ENCODE data around the gene COBL. TPM values are rescaled to one million over a fixed set of nuclear protein-coding genes. Genes with fewer than 3 reads are reported as not detected.

Gene COBL
- total and polyA plus RNA-seq, 12 donors = 0.09 to 1.4 (median 0.53) TPM

DNA sequence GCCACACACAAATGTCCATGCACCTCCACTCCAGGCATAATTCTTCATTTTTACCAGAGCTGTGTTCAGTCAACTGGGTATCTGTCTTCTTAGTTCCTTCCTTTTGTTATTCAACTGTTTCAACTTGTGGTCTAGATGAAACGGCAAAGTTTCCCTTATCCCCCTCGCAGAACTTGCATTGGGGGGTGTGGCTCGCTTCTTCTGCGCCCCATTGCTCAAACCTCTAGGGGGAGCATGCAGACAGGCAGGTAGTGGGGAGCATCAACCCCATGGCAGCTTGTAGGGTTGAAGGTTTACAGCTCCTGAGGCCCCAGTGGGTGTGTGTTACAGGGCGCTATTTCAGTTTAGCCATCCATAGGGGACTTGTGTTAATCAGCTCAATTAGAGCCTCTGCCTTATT, 38.3 kb upstream of the COBL start:
- no peaks in the 10 kb centered on the region for H3K27me3 ChIP-seq
- H3K36me3 ChIP-seq (replicated peaks in 1 of 2) = no peaks in the 10 kb centered on the region
- intact Hi-C loops (cut with DNase I) = no loop called here
- no peak for DNase-seq
- TF ChIP-seq CTCF (IDR thresholded peaks at IDR 0.05) (no peak), POLR2A (IDR thresholded peaks at IDR 0.05) (no peak)
- no peak overlapping the region for H3K4me3 ChIP-seq
- H3K27ac ChIP-seq = no peak overlapping the region
- no peaks in the 10 kb centered on the region for H3K4me1 ChIP-seq (replicated peaks in 1 of 2)
- WGBS, 4 donors = 74 to 84% (median 78%) methylated on average over 5 of the region's 5 CpGs
- no peaks in the 10 kb centered on the region for H3K9me3 ChIP-seq (replicated peaks in 1 of 3)

GRCh38 chr7:51354434-51354833, 37.8 kb upstream of the COBL start:
- no peak for DNase-seq
- H3K36me3 ChIP-seq (replicated peaks in 1 of 2) = no peaks in the 10 kb centered on the region
- H3K27ac ChIP-seq = no peak overlapping the region
- H3K27me3 ChIP-seq = no peaks in the 10 kb centered on the region
- TF ChIP-seq POLR2A (IDR thresholded peaks at IDR 0.05) (no peak), CTCF (IDR thresholded peaks at IDR 0.05) (no peak)
- no peaks in the 10 kb centered on the region for H3K4me1 ChIP-seq (replicated peaks in 1 of 2)
- 88 to 95% (median 91%) methylated on average over 2 of the region's 2 CpGs for WGBS, 4 donors
- no peak overlapping the region for H3K4me3 ChIP-seq
- no peaks in the 10 kb centered on the region for H3K9me3 ChIP-seq (replicated peaks in 1 of 3)
- intact Hi-C loops (cut with DNase I) = no loop called here

DNA sequence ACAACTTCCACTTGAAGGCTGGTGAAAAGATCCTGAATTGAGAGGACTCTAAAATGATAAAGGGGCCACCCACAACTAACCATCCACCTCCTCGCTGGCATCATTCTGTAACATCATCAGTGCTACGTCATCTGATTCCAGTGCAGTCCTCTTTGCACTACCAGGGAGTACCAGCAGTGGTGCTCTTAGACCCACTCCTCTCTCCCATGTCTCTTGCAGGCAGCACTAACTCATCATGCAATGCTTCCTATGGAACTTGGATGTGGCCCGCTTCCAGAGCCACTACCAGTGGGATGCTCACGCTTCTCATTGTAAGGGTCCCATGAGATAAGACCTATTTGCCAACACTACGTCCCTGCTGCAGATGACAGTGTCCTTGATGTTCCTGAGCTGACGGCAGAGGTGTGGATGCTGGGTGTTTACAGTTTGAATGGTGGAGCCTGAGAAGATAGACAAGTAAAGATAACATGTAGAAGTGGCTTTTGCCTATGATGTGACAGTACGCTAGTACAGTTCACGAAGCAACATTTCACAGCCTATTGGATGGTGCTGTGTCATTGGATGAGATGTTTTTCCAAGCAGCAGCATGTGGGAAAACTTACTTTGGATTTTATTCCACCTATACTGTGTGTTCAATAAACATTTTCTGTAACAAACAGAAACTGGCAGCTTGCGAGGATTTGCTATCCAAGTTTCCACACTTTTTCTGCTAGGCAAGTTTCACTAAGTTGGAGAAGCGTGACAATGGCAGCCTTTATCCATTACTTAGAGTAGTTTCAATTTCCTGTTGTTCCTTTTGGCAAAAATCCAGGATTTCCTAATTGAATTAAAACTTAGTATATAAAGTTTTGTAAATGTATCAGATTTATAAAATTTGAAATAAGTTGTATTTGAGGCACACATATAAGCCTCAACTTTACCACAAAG, 35.8 kb upstream of the COBL start:
- Histone ChIP-seq H3K9me3 (replicated peaks in 1 of 3) (no peaks in the 10 kb centered on the region), H3K27me3 (no peaks in the 10 kb centered on the region), H3K4me1 (replicated peaks in 1 of 2) (no peaks in the 10 kb centered on the region), H3K4me3 (no peak overlapping the region), H3K36me3 (replicated peaks in 1 of 2) (no peaks in the 10 kb centered on the region), H3K27ac (no peak overlapping the region)
- WGBS, 4 donors = 74 to 87% (median 77%) methylated on average over 10 of the region's 10 CpGs
- intact Hi-C loops (cut with DNase I) = no loop called here
- TF ChIP-seq CTCF (IDR thresholded peaks at IDR 0.05) (no peak), POLR2A (IDR thresholded peaks at IDR 0.05) (no peak)
- DNase-seq = no peak

- no peak for TF ChIP-seq CTCF (IDR thresholded peaks at IDR 0.05)
- no peak for TF ChIP-seq POLR2A (IDR thresholded peaks at IDR 0.05)
- no peaks in the 10 kb centered on the region for H3K36me3 ChIP-seq (replicated peaks in 1 of 2)
- H3K9me3 ChIP-seq (replicated peaks in 1 of 3) = no peaks in the 10 kb centered on the region
- 75 to 88% (median 80%) methylated on average over 5 of the region's 5 CpGs for WGBS, 4 donors
- no peak for DNase-seq
- no peak overlapping the region for H3K4me3 ChIP-seq
- H3K27me3 ChIP-seq = no peaks in the 10 kb centered on the region
- H3K27ac ChIP-seq = no peak overlapping the region
- no peaks in the 10 kb centered on the region for H3K4me1 ChIP-seq (replicated peaks in 1 of 2)
- intact Hi-C loops (cut with DNase I) = no loop called here
These were observed 35.1 kb upstream of the COBL start for GRCh38 chr7:51351661-51352060.

Measured in adrenal gland (tissue), 12 donors.